HepG2 (cell line): ENCODE measurements around the gene PSMC5. TPM values are rescaled to one million over a fixed set of nuclear protein-coding genes. Genes with fewer than 3 reads are reported as not detected.
A peak's percentile ranks its signal among the peaks of the same experiment; 100 is the strongest.

Experiments used
- ELF1 ChIP-seq: sonication (generic); formaldehyde crosslinking; IDR thresholded peaks from 2 replicates; pipeline ENCODE4 v1.4.0; 2020; ENCODE audit warnings: missing genetic modification reagents
- HOXA5 ChIP-seq: sonication (generic); formaldehyde crosslinking; IDR thresholded peaks from 2 replicates; pipeline ENCODE4 v1.4.0; 2020; ENCODE audit warnings: missing genetic modification reagents
- KDM6A ChIP-seq: IDR thresholded peaks from 2 replicates; pipeline ENCODE4 v1.6.1; 2016; ENCODE audit warnings: low read depth
- MEF2D ChIP-seq: sonication (generic); formaldehyde crosslinking; IDR thresholded peaks from 2 replicates; pipeline ENCODE4 v1.5.1; 2020; ENCODE audit warnings: mild to moderate bottlenecking, missing genetic modification reagents
- MTF2 ChIP-seq: sonication (generic); formaldehyde crosslinking; IDR thresholded peaks from 2 replicates; pipeline ENCODE4 v1.5.0; 2020; ENCODE audit warnings: missing genetic modification reagents, borderline replicate concordance
- PHF21A ChIP-seq: sonication (generic); formaldehyde crosslinking; IDR thresholded peaks from 2 replicates; pipeline ENCODE4 v1.5.0; 2020; ENCODE audit warnings: mild to moderate bottlenecking, missing genetic modification reagents
- PPARG ChIP-seq: conservative IDR thresholded peaks from 2 replicates; pipeline ENCODE4 v1.6.1; 2016; ENCODE audit warnings: missing biosample characterization, missing genetic modification reagents
- REPIN1 ChIP-seq: sonication (generic); formaldehyde crosslinking; IDR thresholded peaks from 2 replicates; pipeline ENCODE4 v1.8.0; 2022; ENCODE audit warnings: missing genetic modification reagents, low read depth, mild to moderate bottlenecking, borderline replicate concordance
- SIX4 ChIP-seq: sonication (generic); formaldehyde crosslinking; IDR thresholded peaks from 2 replicates; pipeline ENCODE4 v1.4.0; 2020; ENCODE audit warnings: missing genetic modification reagents
- SP5 ChIP-seq: IDR thresholded peaks from 2 replicates; pipeline ENCODE4 v1.6.1; 2016; ENCODE audit warnings: low read depth, borderline replicate concordance
- SRY ChIP-seq: sonication (generic); formaldehyde crosslinking; IDR thresholded peaks from 2 replicates; pipeline ENCODE4 v1.8.0; 2022; ENCODE audit warnings: mild to moderate bottlenecking, missing genetic modification reagents
- SYNCRIP ChIP-seq: fragments of 200-400 bp; formaldehyde crosslinking; IDR thresholded peaks from 2 replicates; pipeline ENCODE4 v1.6.1; 2018; ENCODE audit warnings: mild to moderate bottlenecking, low read depth, low read length; ENCODE audit not compliant: insufficient read depth
- ZNF253 ChIP-seq: sonication (generic); formaldehyde crosslinking; IDR thresholded peaks from 2 replicates; pipeline ENCODE4 v1.8.0; 2022; ENCODE audit warnings: mild to moderate bottlenecking, missing genetic modification reagents, borderline replicate concordance
- ZNF550 ChIP-seq: sonication (generic); formaldehyde crosslinking; IDR thresholded peaks from 2 replicates; pipeline ENCODE4 v1.4.0; 2020; ENCODE audit warnings: mild to moderate bottlenecking, missing genetic modification reagents, borderline replicate concordance
- ZNF556 ChIP-seq: sonication (generic); formaldehyde crosslinking; IDR thresholded peaks from 2 replicates; pipeline ENCODE4 v1.4.0; 2020; ENCODE audit warnings: mild to moderate bottlenecking, missing genetic modification reagents, borderline replicate concordance
- ZNF605 ChIP-seq: sonication (generic); formaldehyde crosslinking; IDR thresholded peaks from 2 replicates; pipeline ENCODE4 v1.8.0; 2022; ENCODE audit warnings: mild to moderate bottlenecking, missing genetic modification reagents
- polyA plus RNA-seq, 8 experiments: library from polyadenylated mRNA; depleted of rRNA in 3 of 8; stranded (reverse) in 7 of 8; unstranded in 1 of 8; fragments of >200 nt; fragmentation: Illumina TruSeq in 4 of 8; extraction: Trizol in 4 of 8; gene quantifications; 2 replicates each; pipeline versions ENCODE4 v1.2.1 to v1.2.3, GENCODE V29; 2011 to 2016; ENCODE audit warnings: low read depth in 4 of 8, missing spikeins in 1 of 8, mixed read lengths in 1 of 8; ENCODE audit not compliant: insufficient read depth in 1 of 8
- total RNA-seq, 5 experiments: library from RNA; depleted of rRNA; stranded (reverse); fragments of >200 nt; fragmentation: Illumina TruSeq; extraction: Trizol; gene quantifications; 2 replicates each; pipeline ENCODE4 v1.2.3, GENCODE V29; 2016; ENCODE audit warnings: low read depth in 1 of 5
- TF ChIP-seq, protein P1 (sequence below): sonication (generic); formaldehyde crosslinking; IDR thresholded peaks from 2 replicates; pipeline ENCODE4 v1.4.0; 2020; ENCODE audit warnings: missing genetic modification reagents, borderline replicate concordance
- TF ChIP-seq, protein P2 (sequence below): sonication (generic); formaldehyde crosslinking; IDR thresholded peaks from 2 replicates; pipeline ENCODE4 v1.9.0; 2021; ENCODE audit warnings: missing genetic modification reagents, mild to moderate bottlenecking, borderline replicate concordance
- TF ChIP-seq, protein P3 (sequence below): IDR thresholded peaks from 2 replicates; pipeline ENCODE4 v1.6.1; 2016; ENCODE audit warnings: low read depth
- TF ChIP-seq, protein P4 (sequence below): sonication (generic); formaldehyde crosslinking; IDR thresholded peaks from 2 replicates; pipeline ENCODE4 v1.8.1; 2022; ENCODE audit warnings: mild to moderate bottlenecking, missing genetic modification reagents
- TF ChIP-seq, protein P5 (sequence below): sonication (generic); formaldehyde crosslinking; IDR thresholded peaks from 2 replicates; pipeline ENCODE4 v1.4.0; 2020; ENCODE audit warnings: missing genetic modification reagents

PSMC5 gene
- total and polyA plus RNA-seq, 2 of the 13 experiments (the other 11 are each of a cell fraction or from before 2014, with no cell fraction given) = 35.3 to 128 TPM

DNA sequence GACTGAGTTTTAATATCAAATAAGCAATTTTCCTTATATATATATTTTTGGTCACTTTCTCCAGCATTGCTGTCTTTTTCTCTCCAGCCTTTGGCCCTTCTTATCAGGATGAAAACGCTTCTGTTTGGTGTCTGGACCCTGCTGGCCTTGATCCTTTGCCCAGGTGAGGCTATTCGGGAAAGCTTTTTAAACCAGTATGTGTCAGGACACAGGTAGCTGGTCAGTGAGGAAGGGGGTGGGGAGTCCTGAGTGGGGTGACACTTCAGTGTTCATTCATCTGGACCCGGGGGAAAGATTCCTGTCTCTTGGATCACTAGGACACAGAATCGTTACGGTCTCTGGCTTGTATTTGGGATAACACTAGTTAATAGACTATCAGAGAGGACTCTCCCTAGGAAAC lies 27.5 kb downstream of the PSMC5 start (continued):
- peak; percentile 39; the same call in 1 of the 2 replicates for TF ChIP-seq PPARG (CRISPR knock-in tag)
- no peak for TF ChIP-seq MEF2D
- 0 out of 2 replicates have a peak, but pooled peaks have one; percentile 2 for TF ChIP-seq ZNF556 (CRISPR knock-in tag)
- no peak for TF ChIP-seq ZNF550 (CRISPR knock-in tag)
- TF ChIP-seq HOXA5 (CRISPR knock-in tag) = no peak
- TF ChIP-seq SP5 (CRISPR knock-in tag) = 0 out of 2 replicates have a peak, but pooled peaks have one; percentile 18
- no peak for TF ChIP-seq SYNCRIP
- TF ChIP-seq REPIN1 (CRISPR knock-in tag) = 0 out of 2 replicates have a peak, but pooled peaks have one; percentile 55
- TF ChIP-seq, protein P1, sequence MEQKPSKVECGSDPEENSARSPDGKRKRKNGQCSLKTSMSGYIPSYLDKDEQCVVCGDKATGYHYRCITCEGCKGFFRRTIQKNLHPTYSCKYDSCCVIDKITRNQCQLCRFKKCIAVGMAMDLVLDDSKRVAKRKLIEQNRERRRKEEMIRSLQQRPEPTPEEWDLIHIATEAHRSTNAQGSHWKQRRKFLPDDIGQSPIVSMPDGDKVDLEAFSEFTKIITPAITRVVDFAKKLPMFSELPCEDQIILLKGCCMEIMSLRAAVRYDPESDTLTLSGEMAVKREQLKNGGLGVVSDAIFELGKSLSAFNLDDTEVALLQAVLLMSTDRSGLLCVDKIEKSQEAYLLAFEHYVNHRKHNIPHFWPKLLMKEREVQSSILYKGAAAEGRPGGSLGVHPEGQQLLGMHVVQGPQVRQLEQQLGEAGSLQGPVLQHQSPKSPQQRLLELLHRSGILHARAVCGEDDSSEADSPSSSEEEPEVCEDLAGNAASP (CRISPR knock-in tag) = 0 out of 2 replicates have a peak, but pooled peaks have one; percentile 37
- TF ChIP-seq KDM6A = peak; percentile 41; the same call in 1 of the 2 replicates
- no peak for TF ChIP-seq SRY (CRISPR knock-in tag)
- TF ChIP-seq PHF21A (CRISPR knock-in tag) = peak; percentile 68
- no peak for TF ChIP-seq ELF1
- no peak for TF ChIP-seq ZNF605 (CRISPR knock-in tag)
- TF ChIP-seq, protein P2, sequence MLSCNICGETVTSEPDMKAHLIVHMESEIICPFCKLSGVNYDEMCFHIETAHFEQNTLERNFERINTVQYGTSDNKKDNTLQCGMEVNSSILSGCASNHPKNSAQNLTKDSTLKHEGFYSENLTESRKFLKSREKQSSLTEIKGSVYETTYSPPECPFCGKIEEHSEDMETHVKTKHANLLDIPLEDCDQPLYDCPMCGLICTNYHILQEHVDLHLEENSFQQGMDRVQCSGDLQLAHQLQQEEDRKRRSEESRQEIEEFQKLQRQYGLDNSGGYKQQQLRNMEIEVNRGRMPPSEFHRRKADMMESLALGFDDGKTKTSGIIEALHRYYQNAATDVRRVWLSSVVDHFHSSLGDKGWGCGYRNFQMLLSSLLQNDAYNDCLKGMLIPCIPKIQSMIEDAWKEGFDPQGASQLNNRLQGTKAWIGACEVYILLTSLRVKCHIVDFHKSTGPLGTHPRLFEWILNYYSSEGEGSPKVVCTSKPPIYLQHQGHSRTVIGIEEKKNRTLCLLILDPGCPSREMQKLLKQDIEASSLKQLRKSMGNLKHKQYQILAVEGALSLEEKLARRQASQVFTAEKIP (CRISPR knock-in tag) = no peak
- TF ChIP-seq, protein P3, sequence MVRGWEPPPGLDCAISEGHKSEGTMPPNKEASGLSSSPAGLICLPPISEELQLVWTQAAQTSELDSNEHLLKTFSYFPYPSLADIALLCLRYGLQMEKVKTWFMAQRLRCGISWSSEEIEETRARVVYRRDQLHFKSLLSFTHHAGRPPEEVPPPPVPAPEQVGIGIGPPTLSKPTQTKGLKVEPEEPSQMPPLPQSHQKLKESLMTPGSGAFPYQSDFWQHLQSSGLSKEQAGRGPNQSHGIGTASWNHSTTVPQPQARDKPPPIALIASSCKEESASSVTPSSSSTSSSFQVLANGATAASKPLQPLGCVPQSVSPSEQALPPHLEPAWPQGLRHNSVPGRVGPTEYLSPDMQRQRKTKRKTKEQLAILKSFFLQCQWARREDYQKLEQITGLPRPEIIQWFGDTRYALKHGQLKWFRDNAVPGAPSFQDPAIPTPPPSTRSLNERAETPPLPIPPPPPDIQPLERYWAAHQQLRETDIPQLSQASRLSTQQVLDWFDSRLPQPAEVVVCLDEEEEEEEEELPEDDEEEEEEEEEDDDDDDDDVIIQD (CRISPR knock-in tag) = no peak
- no peak for TF ChIP-seq SIX4
- no peak for TF ChIP-seq ZNF253 (CRISPR knock-in tag)
- 0 out of 2 replicates have a peak, but pooled peaks have one; percentile 35 for TF ChIP-seq MTF2 (CRISPR knock-in tag)
- TF ChIP-seq, protein P4, sequence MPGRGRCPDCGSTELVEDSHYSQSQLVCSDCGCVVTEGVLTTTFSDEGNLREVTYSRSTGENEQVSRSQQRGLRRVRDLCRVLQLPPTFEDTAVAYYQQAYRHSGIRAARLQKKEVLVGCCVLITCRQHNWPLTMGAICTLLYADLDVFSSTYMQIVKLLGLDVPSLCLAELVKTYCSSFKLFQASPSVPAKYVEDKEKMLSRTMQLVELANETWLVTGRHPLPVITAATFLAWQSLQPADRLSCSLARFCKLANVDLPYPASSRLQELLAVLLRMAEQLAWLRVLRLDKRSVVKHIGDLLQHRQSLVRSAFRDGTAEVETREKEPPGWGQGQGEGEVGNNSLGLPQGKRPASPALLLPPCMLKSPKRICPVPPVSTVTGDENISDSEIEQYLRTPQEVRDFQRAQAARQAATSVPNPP = no peak
- TF ChIP-seq, protein P5, sequence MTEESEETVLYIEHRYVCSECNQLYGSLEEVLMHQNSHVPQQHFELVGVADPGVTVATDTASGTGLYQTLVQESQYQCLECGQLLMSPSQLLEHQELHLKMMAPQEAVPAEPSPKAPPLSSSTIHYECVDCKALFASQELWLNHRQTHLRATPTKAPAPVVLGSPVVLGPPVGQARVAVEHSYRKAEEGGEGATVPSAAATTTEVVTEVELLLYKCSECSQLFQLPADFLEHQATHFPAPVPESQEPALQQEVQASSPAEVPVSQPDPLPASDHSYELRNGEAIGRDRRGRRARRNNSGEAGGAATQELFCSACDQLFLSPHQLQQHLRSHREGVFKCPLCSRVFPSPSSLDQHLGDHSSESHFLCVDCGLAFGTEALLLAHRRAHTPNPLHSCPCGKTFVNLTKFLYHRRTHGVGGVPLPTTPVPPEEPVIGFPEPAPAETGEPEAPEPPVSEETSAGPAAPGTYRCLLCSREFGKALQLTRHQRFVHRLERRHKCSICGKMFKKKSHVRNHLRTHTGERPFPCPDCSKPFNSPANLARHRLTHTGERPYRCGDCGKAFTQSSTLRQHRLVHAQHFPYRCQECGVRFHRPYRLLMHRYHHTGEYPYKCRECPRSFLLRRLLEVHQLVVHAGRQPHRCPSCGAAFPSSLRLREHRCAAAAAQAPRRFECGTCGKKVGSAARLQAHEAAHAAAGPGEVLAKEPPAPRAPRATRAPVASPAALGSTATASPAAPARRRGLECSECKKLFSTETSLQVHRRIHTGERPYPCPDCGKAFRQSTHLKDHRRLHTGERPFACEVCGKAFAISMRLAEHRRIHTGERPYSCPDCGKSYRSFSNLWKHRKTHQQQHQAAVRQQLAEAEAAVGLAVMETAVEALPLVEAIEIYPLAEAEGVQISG = 0 out of 2 replicates have a peak, but pooled peaks have one; percentile 31
